Measurements from ENCODE around the gene AMFR. TPM values are rescaled to one million over a fixed set of nuclear protein-coding genes. Genes with fewer than 3 reads are reported as not detected.

The AMFR gene
- polyA plus RNA-seq, 3 donors = 28.3 to 68.1 (median 48.9) TPM

GRCh38 chr16:56339431-56340195 is 85.7 kb downstream of the AMFR start:
- Mint-ChIP-seq H3K27ac (no peak overlapping the region), H3K9me3 (no peaks in the 10 kb centered on the region), H3K4me3 (no peak overlapping the region), H3K36me3 (no peaks in the 10 kb centered on the region), H3K4me1 (no peaks in the 10 kb centered on the region), H3K27me3 (ENCODE audit: low read depth in 3 of 3) (peaks cover 1 to 3% (median 2%) of the 10 kb centered on the region in 3 donors)
- no peak overlapping the region for H3K4me2 ChIP-seq (replicated peaks; ENCODE audit: extremely low read depth, low read length, poor library complexity, severe bottlenecking)
- WGBS (ENCODE audit: insufficient coverage) = 93% methylated on average over 17 of the region's 17 CpGs
- H3K9me3 ChIP-seq (replicated peaks in 1 of 2; ENCODE audit: control insufficient read depth in 1 of 2, insufficient read depth in 1 of 2, low read length in 2 of 2) = no peaks in the 10 kb centered on the region
- H3K4me3 ChIP-seq (replicated peaks in 1 of 3; ENCODE audit: low read depth in 2 of 3, low read length in 3 of 3) = no peak overlapping the region
- H3K9ac ChIP-seq (ENCODE audit: insufficient read depth, low read length, poor library complexity, severe bottlenecking) = no peak overlapping the region
- H3K4me1 ChIP-seq (ENCODE audit: control insufficient read depth in 1 of 2, insufficient read depth in 2 of 2, low read length in 2 of 2) = no peaks in the 10 kb centered on the region
- no peak overlapping the region for H3K27ac ChIP-seq (ENCODE audit: low read depth in 1 of 2, low read length in 2 of 2)
- H3K36me3 ChIP-seq (replicated peaks in 1 of 2; ENCODE audit: control insufficient read depth in 1 of 2, insufficient read depth in 2 of 2, low read length in 2 of 2) = no peaks in the 10 kb centered on the region
- no peaks in the 10 kb centered on the region for H3K79me2 ChIP-seq (ENCODE audit: insufficient read depth, low read length)
- no peak overlapping the region for H2AFZ ChIP-seq (ENCODE audit: insufficient read depth, low read depth, low read length, poor library complexity, severe bottlenecking)
- no peaks in the 10 kb centered on the region for H3K27me3 ChIP-seq (ENCODE audit: control insufficient read depth in 2 of 2, insufficient read depth in 2 of 2, low read length in 2 of 2)
- no peak for DNase-seq
- intact Hi-C loops (cut with micrococcal nuclease) = no loop called here
- H4K20me1 ChIP-seq (ENCODE audit: insufficient read depth, low read length) = no peaks in the 10 kb centered on the region
- no peak for TF ChIP-seq CTCF (IDR thresholded peaks at IDR 0.05)

- Histone ChIP-seq H3K9me3 (replicated peaks in 1 of 2; ENCODE audit: control insufficient read depth in 1 of 2, insufficient read depth in 1 of 2, low read length in 2 of 2) (no peaks in the 10 kb centered on the region), H3K79me2 (ENCODE audit: insufficient read depth, low read length) (no peaks in the 10 kb centered on the region), H2AFZ (ENCODE audit: insufficient read depth, low read depth, low read length, poor library complexity, severe bottlenecking) (no peak overlapping the region), H3K4me3 (replicated peaks in 1 of 3; ENCODE audit: low read depth in 2 of 3, low read length in 3 of 3) (no peak overlapping the region), H3K27me3 (ENCODE audit: control insufficient read depth in 2 of 2, insufficient read depth in 2 of 2, low read length in 2 of 2) (no peaks in the 10 kb centered on the region), H4K20me1 (ENCODE audit: insufficient read depth, low read length) (no peaks in the 10 kb centered on the region), H3K27ac (ENCODE audit: low read depth in 1 of 2, low read length in 2 of 2) (no peak overlapping the region), H3K36me3 (replicated peaks in 1 of 2; ENCODE audit: control insufficient read depth in 1 of 2, insufficient read depth in 2 of 2, low read length in 2 of 2) (no peaks in the 10 kb centered on the region), H3K4me2 (replicated peaks; ENCODE audit: extremely low read depth, low read length, poor library complexity, severe bottlenecking) (no peak overlapping the region), H3K9ac (ENCODE audit: insufficient read depth, low read length, poor library complexity, severe bottlenecking) (no peak overlapping the region), H3K4me1 (ENCODE audit: control insufficient read depth in 1 of 2, insufficient read depth in 2 of 2, low read length in 2 of 2) (no peaks in the 10 kb centered on the region)
- DNase-seq = no peak
- intact Hi-C loops (cut with micrococcal nuclease) = no loop called here
- H3K27ac Mint-ChIP-seq = peak overlapping the region in 1 of 7 donors; percentile 45
- H3K4me3 Mint-ChIP-seq = no peak overlapping the region
- no peaks in the 10 kb centered on the region for H3K36me3 Mint-ChIP-seq
- WGBS (ENCODE audit: insufficient coverage) = 82% methylated on average over 16 of the region's 17 CpGs
- TF ChIP-seq CTCF (IDR thresholded peaks at IDR 0.05) = no peak
- H3K9me3 Mint-ChIP-seq = no peaks in the 10 kb centered on the region
- peaks cover 1 to 3% (median 2%) of the 10 kb centered on the region in 3 donors for H3K27me3 Mint-ChIP-seq (ENCODE audit: low read depth in 3 of 3)
- no peaks in the 10 kb centered on the region for H3K4me1 Mint-ChIP-seq
Observed at GRCh38 chr16:56338566-56339318, 86.6 kb downstream of the AMFR start.
